Neuronal stem cell (in vitro differentiated cells): ENCODE data around the gene DMRT3.

Experiments used
- DNase-seq: peaks from one replicate; pipeline ENCODE4 v3.0.0-alpha.2; 2013; ENCODE audit warnings: low spot score
- H2AFZ ChIP-seq: one replicate; pipeline ENCODE4 v1.6.1; 2013; ENCODE audit warnings: mild to moderate bottlenecking, low read length, inconsistent platforms
- H2AK5ac ChIP-seq: 2 replicates; pipeline ENCODE4 v1.6.1; 2013; ENCODE audit warnings: low read depth, mild to moderate bottlenecking, inconsistent platforms, low read length, moderate library complexity, mixed read lengths
- H2BK120ac ChIP-seq: 2 replicates; pipeline ENCODE4 v1.6.1; 2013; ENCODE audit warnings: low read depth, mild to moderate bottlenecking, inconsistent platforms, low read length, moderate library complexity, mixed read lengths
- H2BK12ac ChIP-seq: one replicate; pipeline ENCODE4 v1.6.1; 2013; ENCODE audit warnings: low read length, inconsistent platforms
- H2BK15ac ChIP-seq: 2 replicates; pipeline ENCODE4 v1.6.1; 2013; ENCODE audit warnings: mild to moderate bottlenecking, low read length, inconsistent platforms, mixed read lengths
- H2BK5ac ChIP-seq: one replicate; pipeline ENCODE4 v1.6.1; 2013; ENCODE audit warnings: inconsistent platforms, mild to moderate bottlenecking, low read length, moderate library complexity
- H3K14ac ChIP-seq: one replicate; pipeline ENCODE4 v1.6.1; 2013; ENCODE audit warnings: low read length, inconsistent platforms
- H3K18ac ChIP-seq: 2 replicates; pipeline ENCODE4 v1.6.1; 2013; ENCODE audit warnings: low read length, inconsistent platforms
- H3K23ac ChIP-seq: 2 replicates; pipeline ENCODE4 v1.6.1; 2013; ENCODE audit warnings: low read depth, mild to moderate bottlenecking, mixed read lengths, low read length, inconsistent platforms; ENCODE audit not compliant: poor library complexity
- H3K27ac ChIP-seq: replicated peaks from 3 replicates; pipeline ENCODE4 v1.5.1; 2013; ENCODE audit warnings: low read length, inconsistent platforms
- H3K27me3 ChIP-seq, 3 experiments: 2 replicates each; pipeline ENCODE4 v1.6.1; 2013; ENCODE audit warnings: low read length in 3 of 3, mild to moderate bottlenecking in 2 of 3, inconsistent platforms in 1 of 3, low read depth in 1 of 3, mixed read lengths in 1 of 3, moderate library complexity in 1 of 3; ENCODE audit not compliant: control insufficient read depth in 3 of 3, insufficient read depth in 3 of 3
- H3K36me3 ChIP-seq, 2 donors: replicated peaks in 1 of 2; 2 replicates each; pipeline ENCODE4 v1.6.1; 2013; ENCODE audit warnings: low read length in 2 of 2; ENCODE audit not compliant: control insufficient read depth in 2 of 2, insufficient read depth in 2 of 2
- H3K4ac ChIP-seq: 2 replicates; pipeline ENCODE4 v1.6.1; 2013; ENCODE audit warnings: inconsistent platforms, mild to moderate bottlenecking, low read length, moderate library complexity
- H3K4me1 ChIP-seq, 2 donors: 1 replicate in 1 of 2; 2 replicates in 1 of 2; pipeline ENCODE4 v1.6.1; 2013; ENCODE audit warnings: low read length in 2 of 2, low read depth in 1 of 2; ENCODE audit not compliant: control insufficient read depth in 2 of 2, insufficient read depth in 1 of 2
- H3K4me2 ChIP-seq: one replicate; pipeline ENCODE4 v1.6.1; 2013; ENCODE audit warnings: mild to moderate bottlenecking, low read length, inconsistent platforms; ENCODE audit not compliant: insufficient read depth, poor library complexity, severe bottlenecking
- H3K4me3 ChIP-seq, 2 donors: 2 replicates each; pipeline ENCODE4 v1.5.1; 2013; ENCODE audit warnings: low read length in 2 of 2, mild to moderate bottlenecking in 2 of 2, inconsistent platforms in 1 of 2, moderate library complexity in 1 of 2
- H3K79me1 ChIP-seq: one replicate; pipeline ENCODE4 v1.6.1; 2013; ENCODE audit warnings: low read depth, mild to moderate bottlenecking, inconsistent platforms, low read length, moderate library complexity
- H3K9ac ChIP-seq: one replicate; pipeline ENCODE4 v1.6.1; 2013; ENCODE audit warnings: mild to moderate bottlenecking, low read depth, low read length, inconsistent platforms; ENCODE audit not compliant: poor library complexity
- H3K9me3 ChIP-seq, 2 donors: replicated peaks in 1 of 2; 2 replicates each; pipeline versions ENCODE3 to v1.6.1; 2013; ENCODE audit warnings: low read length in 2 of 2, mild to moderate bottlenecking in 2 of 2, inconsistent platforms in 1 of 2, low read depth in 1 of 2, mixed read lengths in 1 of 2, moderate library complexity in 1 of 2; ENCODE audit not compliant: control insufficient read depth in 2 of 2, insufficient read depth in 1 of 2
- H4K8ac ChIP-seq: one replicate; pipeline ENCODE4 v1.6.1; 2013; ENCODE audit warnings: low read depth, mild to moderate bottlenecking, inconsistent platforms, low read length, moderate library complexity
- H4K91ac ChIP-seq: one replicate; pipeline ENCODE4 v1.6.1; 2013; ENCODE audit warnings: low read length, low read depth, mild to moderate bottlenecking, inconsistent platforms; ENCODE audit not compliant: poor library complexity
- WGBS, 2 donors: extraction: QIAGEN DNeasy Blood & Tissue Kit; methylation state at CpG; one replicate each; pipeline ENCODE4 v1.1.7; 2013; ENCODE audit warnings: missing lambda C conversion rate in 2 of 2, mixed read lengths in 1 of 2; ENCODE audit not compliant: insufficient read length in 2 of 2, insufficient replicate concordance in 1 of 2; ENCODE audit errors: extremely low coverage in 2 of 2; 5-methylcytosine and 5-hydroxymethylcytosine counted together

Gene DMRT3

GRCh38 chr9:970151-970996, 6.1 kb upstream of the DMRT3 start:
- no CpG with 5 or more reads among the region's 57 CpGs for WGBS, 2 donors
- Histone ChIP-seq H3K27ac (no peak overlapping the region), H3K9ac (peak overlapping the region; percentile 60), H4K91ac (no peak overlapping the region), H4K8ac (no peak overlapping the region), H3K36me3 (no peaks in the 10 kb centered on the region), H2BK120ac (peak overlapping the region; percentile 31), H3K4me2 (peak overlapping the region; percentile 57), H3K9me3 (peaks cover 0 to 18% of the 10 kb centered on the region in 2 donors), H3K18ac (peak overlapping the region; percentile 93), H3K27me3 (peaks cover 14 to 99% (median 52%) of the 10 kb centered on the region in 3 experiments), H2AK5ac (peak overlapping the region; percentile 93), H3K23ac (peak overlapping the region; percentile 85), H2BK15ac (peak overlapping the region; percentile 91), H3K4ac (no peak overlapping the region), H2BK12ac (peak overlapping the region; percentile 69), H2BK5ac (peak overlapping the region; percentile 13), H2AFZ (peak overlapping the region; percentile 49), H3K4me3 (peak overlapping the region in 1 of 2 donors; percentile 26), H3K79me1 (peaks cover 1% of the 10 kb centered on the region), H3K4me1 (peaks cover 0 to 47% of the 10 kb centered on the region in 2 donors), H3K14ac (no peak overlapping the region)
- DNase-seq = no peak

GRCh38 chr9:971901-972500, 4.5 kb upstream of the DMRT3 start:
- Histone ChIP-seq H3K4me3 (peak overlapping the region; percentile 39 to 73), H3K36me3 (no peaks in the 10 kb centered on the region), H3K27ac (peak overlapping the region; percentile 74), H2BK5ac (peak overlapping the region; percentile 69), H2BK12ac (no peak overlapping the region), H2AK5ac (no peak overlapping the region), H3K9me3 (peaks cover 0 to 18% of the 10 kb centered on the region in 2 donors), H4K91ac (no peak overlapping the region), H3K4me2 (peak overlapping the region; percentile 66), H2AFZ (peak overlapping the region; percentile 93), H2BK15ac (peak overlapping the region; percentile 96), H3K4ac (peak overlapping the region; percentile 84), H4K8ac (peak overlapping the region; percentile 82), H3K23ac (no peak overlapping the region), H3K9ac (peak overlapping the region; percentile 86), H3K18ac (peak overlapping the region; percentile 98), H3K79me1 (peaks cover 1% of the 10 kb centered on the region), H3K4me1 (peaks cover 0 to 45% of the 10 kb centered on the region in 2 donors), H2BK120ac (peak overlapping the region; percentile 44), H3K27me3 (peaks cover 17 to 99% (median 67%) of the 10 kb centered on the region in 3 experiments), H3K14ac (no peak overlapping the region)
- WGBS, 2 donors = no CpG with 5 or more reads among the region's 42 CpGs
- DNase-seq = peak; percentile 76

- H3K18ac ChIP-seq = peak overlapping the region; percentile 99
- peak overlapping the region; percentile 58 for H3K4ac ChIP-seq
- peak overlapping the region; percentile 73 for H3K14ac ChIP-seq
- peaks cover 23 to 99% (median 74%) of the 10 kb centered on the region in 3 experiments for H3K27me3 ChIP-seq
- H2BK15ac ChIP-seq = peak overlapping the region; percentile 76
- no CpG with 5 or more reads among the region's 68 CpGs for WGBS, 2 donors
- no peak overlapping the region for H3K27ac ChIP-seq
- no peaks in the 10 kb centered on the region for H3K36me3 ChIP-seq
- peak overlapping the region; percentile 97 for H2BK12ac ChIP-seq
- peaks cover 0 to 18% of the 10 kb centered on the region in 2 donors for H3K9me3 ChIP-seq
- H3K9ac ChIP-seq = peak overlapping the region; percentile 47
- peak overlapping the region; percentile 94 for H3K23ac ChIP-seq
- peak overlapping the region; percentile 97 for H2AK5ac ChIP-seq
- H2AFZ ChIP-seq = peak overlapping the region; percentile 93
- peak overlapping the region; percentile 66 for H3K4me2 ChIP-seq
- peak overlapping the region; percentile 29 to 39 for H3K4me3 ChIP-seq
- peaks cover 1% of the 10 kb centered on the region for H3K79me1 ChIP-seq
- DNase-seq = no peak
- H2BK5ac ChIP-seq = peak overlapping the region; percentile 69
- H4K8ac ChIP-seq = peak overlapping the region; percentile 87
- H3K4me1 ChIP-seq = peaks cover 0 to 43% of the 10 kb centered on the region in 2 donors
- no peak overlapping the region for H4K91ac ChIP-seq
- peak overlapping the region; percentile 92 for H2BK120ac ChIP-seq
These were observed 3.8 kb upstream of the DMRT3 start for GRCh38 chr9:972501-973294.
